HepG2 (cell line): Measurements from ENCODE around the gene IQCC. TPM values are rescaled to one million over a fixed set of nuclear protein-coding genes. Genes with fewer than 3 reads are reported as not detected.

Source experiments
- CREB3 ChIP-seq: sonication (generic); formaldehyde crosslinking; IDR thresholded peaks from 2 replicates; pipeline ENCODE4 v1.5.0; 2020; ENCODE audit warnings: missing genetic modification reagents
- DNMT3B ChIP-seq: conservative IDR thresholded peaks from 2 replicates; pipeline ENCODE4 v1.6.1; 2016; ENCODE audit warnings: missing biosample characterization, control low read depth
- ELF1 ChIP-seq: sonication (generic); formaldehyde crosslinking; IDR thresholded peaks from 2 replicates; pipeline ENCODE4 v1.4.0; 2020; ENCODE audit warnings: missing genetic modification reagents
- GABPB1 ChIP-seq: IDR thresholded peaks from 2 replicates; pipeline ENCODE4 v1.6.1; 2016; ENCODE audit warnings: mild to moderate bottlenecking, missing genetic modification reagents, moderate library complexity, missing compliant biosample characterization
- HNRNPH1 ChIP-seq: fragments of 200-400 bp; formaldehyde crosslinking; optimal IDR thresholded peaks from 2 replicates; pipeline ENCODE3; 2017; ENCODE audit warnings: mild to moderate bottlenecking, low read depth, low read length
- MED1 ChIP-seq: sonication (generic); formaldehyde crosslinking; IDR thresholded peaks from 2 replicates; pipeline ENCODE4 v1.4.0; 2020; ENCODE audit warnings: missing genetic modification reagents
- MNT ChIP-seq: fragments of 450-650 bp; IDR thresholded peaks from 2 replicates; pipeline ENCODE4 v1.6.1; 2016
- MYNN ChIP-seq: sonication (generic); formaldehyde crosslinking; IDR thresholded peaks from 2 replicates; pipeline ENCODE4 v1.4.0; 2020; ENCODE audit warnings: mild to moderate bottlenecking, low read depth, missing genetic modification reagents
- NFE2 ChIP-seq: sonication (generic); formaldehyde crosslinking; IDR thresholded peaks from 2 replicates; pipeline ENCODE4 v1.4.0; 2020; ENCODE audit warnings: missing genetic modification reagents
- PBX3 ChIP-seq: sonication (generic); formaldehyde crosslinking; IDR thresholded peaks from 2 replicates; pipeline ENCODE4 v1.8.1; 2023; ENCODE audit warnings: missing genetic modification reagents, inconsistent platforms, borderline replicate concordance
- SMARCC2 ChIP-seq: fragments of 450-650 bp; IDR thresholded peaks from 2 replicates; pipeline ENCODE4 v1.6.1; 2017; ENCODE audit warnings: antibody characterized with exemption, mild to moderate bottlenecking
- SOX13 ChIP-seq, 3 experiments: fragments of 450-650 bp in 1 of 3; sonication (generic) in 1 of 3; formaldehyde crosslinking in 1 of 3; IDR thresholded peaks in 2 of 3; conservative IDR thresholded peaks in 1 of 3; 2 replicates each; pipeline versions ENCODE4 v1.5.0 to v1.6.1; 2016 to 2020; ENCODE audit warnings: antibody characterized with exemption in 1 of 3, mild to moderate bottlenecking in 1 of 3, missing compliant biosample characterization in 1 of 3, missing genetic modification reagents in 1 of 3, moderate library complexity in 1 of 3
- TRAFD1 ChIP-seq: sonication (generic); formaldehyde crosslinking; IDR thresholded peaks from 2 replicates; pipeline ENCODE4 v1.5.1; 2020; ENCODE audit warnings: missing genetic modification reagents, mild to moderate bottlenecking, borderline replicate concordance
- ZBTB7B ChIP-seq: sonication (generic); formaldehyde crosslinking; IDR thresholded peaks from 2 replicates; pipeline ENCODE4 v1.4.0; 2020; ENCODE audit warnings: missing genetic modification reagents
- ZMYM4 ChIP-seq: sonication (generic); formaldehyde crosslinking; IDR thresholded peaks from 2 replicates; pipeline ENCODE4 v1.8.1; 2023; ENCODE audit warnings: mild to moderate bottlenecking, missing genetic modification reagents
- ZNF121 ChIP-seq: sonication (generic); formaldehyde crosslinking; IDR thresholded peaks from 2 replicates; pipeline ENCODE4 v1.5.0; 2020; ENCODE audit warnings: mild to moderate bottlenecking, missing genetic modification reagents
- ZNF543 ChIP-seq: sonication (generic); formaldehyde crosslinking; IDR thresholded peaks from 2 replicates; pipeline ENCODE4 v1.4.0; 2020; ENCODE audit warnings: mild to moderate bottlenecking, missing genetic modification reagents
- ZNF550 ChIP-seq: sonication (generic); formaldehyde crosslinking; IDR thresholded peaks from 2 replicates; pipeline ENCODE4 v1.4.0; 2020; ENCODE audit warnings: mild to moderate bottlenecking, missing genetic modification reagents, borderline replicate concordance
- ZNF589 ChIP-seq: sonication (generic); formaldehyde crosslinking; conservative IDR thresholded peaks from 2 replicates; pipeline ENCODE4 v1.8.0; 2022; ENCODE audit warnings: mild to moderate bottlenecking, moderate library complexity, missing genetic modification reagents
- ZNF670 ChIP-seq: sonication (generic); formaldehyde crosslinking; IDR thresholded peaks from 2 replicates; pipeline ENCODE4 v1.8.0; 2022; ENCODE audit warnings: mild to moderate bottlenecking, missing genetic modification reagents, borderline replicate concordance
- ZSCAN20 ChIP-seq: sonication (generic); formaldehyde crosslinking; IDR thresholded peaks from 2 replicates; pipeline ENCODE4 v1.4.0; 2020; ENCODE audit warnings: missing genetic modification reagents, mild to moderate bottlenecking, borderline replicate concordance
- polyA plus RNA-seq, 8 experiments: library from polyadenylated mRNA; depleted of rRNA in 3 of 8; stranded (reverse) in 7 of 8; unstranded in 1 of 8; fragments of >200 nt; fragmentation: Illumina TruSeq in 4 of 8; extraction: Trizol in 4 of 8; gene quantifications; 2 replicates each; pipeline versions ENCODE4 v1.2.1 to v1.2.3, GENCODE V29; 2011 to 2016; ENCODE audit warnings: low read depth in 4 of 8, missing spikeins in 1 of 8, mixed read lengths in 1 of 8; ENCODE audit not compliant: insufficient read depth in 1 of 8
- total RNA-seq, 5 experiments: library from RNA; depleted of rRNA; stranded (reverse); fragments of >200 nt; fragmentation: Illumina TruSeq; extraction: Trizol; gene quantifications; 2 replicates each; pipeline ENCODE4 v1.2.3, GENCODE V29; 2016; ENCODE audit warnings: low read depth in 1 of 5

IQCC gene
- total and polyA plus RNA-seq, 2 of the 13 experiments (the other 11 are each of a cell fraction or from before 2014, with no cell fraction given): 1.7 to 3.0 TPM

GRCh38 chr1:32178380-32179192 lies 26.9 kb upstream of the IQCC start (continued):
- TF ChIP-seq ZNF589 (no peak), ZNF670 (CRISPR knock-in tag) (no peak), MNT (no peak), ZSCAN20 (CRISPR knock-in tag) (no peak), SOX13 (IDR thresholded peaks at IDR 0.05) (no peak), SOX13 (CRISPR knock-in tag; conservative IDR thresholded peaks at IDR 0.05 in 1 of 2, IDR thresholded peaks at IDR 0.05 in 1 of 2) (peak in 1 of 2 experiments; percentile 27; a peak in 1 of 4 replicates), HNRNPH1 (no peak), PBX3 (CRISPR knock-in tag) (no peak), ZNF121 (CRISPR knock-in tag) (no peak), ZNF550 (CRISPR knock-in tag) (no peak), ZMYM4 (CRISPR knock-in tag) (peak; percentile 41; the same call in 1 of the 2 replicates), DNMT3B (CRISPR knock-in tag) (no peak), ELF1 (CRISPR knock-in tag) (no peak; the same call in 1 of the 2 replicates), GABPB1 (CRISPR knock-in tag) (no peak), ZNF543 (CRISPR knock-in tag) (no peak), MYNN (CRISPR knock-in tag) (no peak), ZBTB7B (CRISPR knock-in tag) (no peak), SMARCC2 (no peak), MED1 (CRISPR knock-in tag) (peak; percentile 37), TRAFD1 (CRISPR knock-in tag) (no peak), CREB3 (no peak), NFE2 (CRISPR knock-in tag) (no peak)
